HepG2 (cell line): ENCODE data around the gene PSME3IP1. TPM values are rescaled to one million over a fixed set of nuclear protein-coding genes. Genes with fewer than 3 reads are reported as not detected.

Experiments used
- ELF4 ChIP-seq: sonication (generic); formaldehyde crosslinking; IDR thresholded peaks from 2 replicates; pipeline ENCODE4 v1.5.0; 2020; ENCODE audit warnings: missing genetic modification reagents, mild to moderate bottlenecking, moderate library complexity, borderline replicate concordance
- FOXP4 ChIP-seq: sonication (generic); formaldehyde crosslinking; IDR thresholded peaks from 2 replicates; pipeline ENCODE4 v1.4.0; 2020; ENCODE audit warnings: missing genetic modification reagents
- GMEB2 ChIP-seq: IDR thresholded peaks from 2 replicates; pipeline ENCODE4 v1.6.1; 2016; ENCODE audit warnings: missing biosample characterization, missing genetic modification reagents, low read depth
- HES4 ChIP-seq: sonication (generic); formaldehyde crosslinking; IDR thresholded peaks from 2 replicates; pipeline ENCODE4 v1.9.0; 2021; ENCODE audit warnings: mild to moderate bottlenecking, missing genetic modification reagents, borderline replicate concordance
- HNRNPUL1 ChIP-seq: fragments of 200-400 bp; formaldehyde crosslinking; IDR thresholded peaks from 2 replicates; pipeline ENCODE4 v1.6.1; 2017; ENCODE audit warnings: low read depth, mild to moderate bottlenecking, low read length, moderate library complexity
- ISL2 ChIP-seq: sonication (generic); formaldehyde crosslinking; IDR thresholded peaks from 2 replicates; pipeline ENCODE4 v1.5.0; 2020; ENCODE audit warnings: missing genetic modification reagents
- MIER3 ChIP-seq: IDR thresholded peaks from 2 replicates; pipeline ENCODE4 v1.6.1; 2016; ENCODE audit warnings: missing compliant biosample characterization, borderline replicate concordance
- NCOA5 ChIP-seq: sonication (generic); formaldehyde crosslinking; IDR thresholded peaks from 2 replicates; pipeline ENCODE4 v1.4.0; 2020; ENCODE audit warnings: missing genetic modification reagents
- SAFB2 ChIP-seq: sonication (generic); formaldehyde crosslinking; IDR thresholded peaks from 2 replicates; pipeline ENCODE4 v1.5.1; 2020; ENCODE audit warnings: missing genetic modification reagents, low read depth, mild to moderate bottlenecking, borderline replicate concordance
- SETDB1 ChIP-seq: sonication (generic); formaldehyde crosslinking; IDR thresholded peaks from 2 replicates; pipeline ENCODE4 v1.5.1; 2020; ENCODE audit warnings: missing genetic modification reagents, mild to moderate bottlenecking, borderline replicate concordance
- SMAD9 ChIP-seq: sonication (generic); formaldehyde crosslinking; IDR thresholded peaks from 2 replicates; pipeline ENCODE4 v1.5.1; 2020; ENCODE audit warnings: mild to moderate bottlenecking, missing genetic modification reagents
- TCF7L2 ChIP-seq: IDR thresholded peaks from 2 replicates; pipeline ENCODE4 v1.6.1; 2011; ENCODE audit warnings: mild to moderate bottlenecking, low read depth, low read length, moderate library complexity
- TEF ChIP-seq: sonication (generic); formaldehyde crosslinking; IDR thresholded peaks from 2 replicates; pipeline ENCODE4 v1.5.0; 2020; ENCODE audit warnings: missing genetic modification reagents
- U2AF2 ChIP-seq: fragments of 200-400 bp; formaldehyde crosslinking; IDR thresholded peaks from 2 replicates; pipeline ENCODE4 v1.6.1; 2017; ENCODE audit warnings: low read depth, mild to moderate bottlenecking, low read length
- XRCC5 ChIP-seq: fragments of 200-400 bp; formaldehyde crosslinking; optimal IDR thresholded peaks from 2 replicates; pipeline ENCODE3; 2017; ENCODE audit warnings: mild to moderate bottlenecking, low read length
- ZBTB1 ChIP-seq: sonication (generic); formaldehyde crosslinking; IDR thresholded peaks from 2 replicates; pipeline ENCODE4 v1.4.0; 2020; ENCODE audit warnings: missing genetic modification reagents, borderline replicate concordance
- ZNF24 ChIP-seq: fragments of 450-650 bp; IDR thresholded peaks from 2 replicates; pipeline ENCODE4 v1.6.1; 2017; ENCODE audit warnings: antibody characterized with exemption, mild to moderate bottlenecking
- ZNF256 ChIP-seq: sonication (generic); formaldehyde crosslinking; conservative IDR thresholded peaks from 2 replicates; pipeline ENCODE4 v1.4.0; 2020; ENCODE audit warnings: missing genetic modification reagents
- ZNF451 ChIP-seq: sonication (generic); formaldehyde crosslinking; IDR thresholded peaks from 2 replicates; pipeline ENCODE4 v1.5.0; 2020; ENCODE audit warnings: mild to moderate bottlenecking, missing genetic modification reagents
- ZNF468 ChIP-seq: sonication (generic); formaldehyde crosslinking; IDR thresholded peaks from 2 replicates; pipeline ENCODE4 v1.8.0; 2022; ENCODE audit warnings: mild to moderate bottlenecking, moderate library complexity, missing genetic modification reagents
- ZNF687 ChIP-seq: sonication (generic); formaldehyde crosslinking; IDR thresholded peaks from 2 replicates; pipeline ENCODE4 v1.5.1; 2020; ENCODE audit warnings: mild to moderate bottlenecking, missing genetic modification reagents, moderate library complexity
- polyA plus RNA-seq, 8 experiments: library from polyadenylated mRNA; depleted of rRNA in 3 of 8; stranded (reverse) in 7 of 8; unstranded in 1 of 8; fragments of >200 nt; fragmentation: Illumina TruSeq in 4 of 8; extraction: Trizol in 4 of 8; gene quantifications; 2 replicates each; pipeline versions ENCODE4 v1.2.1 to v1.2.3, GENCODE V29; 2011 to 2016; ENCODE audit warnings: low read depth in 4 of 8, missing spikeins in 1 of 8, mixed read lengths in 1 of 8; ENCODE audit not compliant: insufficient read depth in 1 of 8
- total RNA-seq, 5 experiments: library from RNA; depleted of rRNA; stranded (reverse); fragments of >200 nt; fragmentation: Illumina TruSeq; extraction: Trizol; gene quantifications; 2 replicates each; pipeline ENCODE4 v1.2.3, GENCODE V29; 2016; ENCODE audit warnings: low read depth in 1 of 5

The PSME3IP1 gene
- total and polyA plus RNA-seq, 2 of the 13 experiments (the other 11 are each of a cell fraction or from before 2014, with no cell fraction given): 90.8 to 99.8 TPM

- TF ChIP-seq SETDB1 (CRISPR knock-in tag): no peak
- no peak for TF ChIP-seq GMEB2
- no peak; the same call in 1 of the 2 replicates for TF ChIP-seq ELF4 (CRISPR knock-in tag)
- no peak for TF ChIP-seq ZBTB1 (CRISPR knock-in tag)
- no peak for TF ChIP-seq ZNF468 (CRISPR knock-in tag)
- no peak for TF ChIP-seq HES4 (CRISPR knock-in tag)
- TF ChIP-seq ZNF451 (CRISPR knock-in tag): peak; percentile 88; the same call in 1 of the 2 replicates
- TF ChIP-seq TEF: no peak
- TF ChIP-seq U2AF2: 0 out of 2 replicates have a peak, but pooled peaks have one; percentile 22
- no peak for TF ChIP-seq HNRNPUL1
- TF ChIP-seq SMAD9 (CRISPR knock-in tag): no peak
- TF ChIP-seq TCF7L2: no peak
- TF ChIP-seq MIER3: no peak
- TF ChIP-seq ZNF256 (CRISPR knock-in tag): no peak
- no peak for TF ChIP-seq ZNF24
- TF ChIP-seq ZNF687 (CRISPR knock-in tag): peak; percentile 71
- no peak for TF ChIP-seq XRCC5
- peak; percentile 24; the same call in 1 of the 2 replicates for TF ChIP-seq ISL2 (CRISPR knock-in tag)
- no peak for TF ChIP-seq NCOA5 (CRISPR knock-in tag)
- TF ChIP-seq SAFB2 (CRISPR knock-in tag): peak; percentile 25; the same call in 1 of the 2 replicates
- TF ChIP-seq FOXP4 (CRISPR knock-in tag): no peak
Measured at GRCh38 chr16:57185945-57186871, at the start of gene PSME3IP1, which contains the start of gene RSPRY1 (continued).
